ENCODE data around the gene GPR68. TPM values are rescaled to one million over a fixed set of nuclear protein-coding genes. Genes with fewer than 3 reads are reported as not detected.

The GPR68 gene
- total and polyA plus RNA-seq, 2 experiments from 2014 or later: 0.19 to 0.35 TPM

- TF ChIP-seq ZNF462 (CRISPR knock-in tag; IDR thresholded peaks at IDR 0.05) (no peak), ETS1 (IDR thresholded peaks at IDR 0.05) (no peak), EZH2phosphoT487 (IDR thresholded peaks at IDR 0.05; ENCODE audit: unreplicated experiment) (no peak), REST (IDR thresholded peaks at IDR 0.05; ENCODE audit: unreplicated experiment) (no peak), CREB1 (CRISPR knock-in tag; IDR thresholded peaks at IDR 0.05; ENCODE audit: low read depth) (no peak), CTCF (conservative IDR thresholded peaks at IDR 0.05; ENCODE audit: low read depth in 2 of 2) (no peak), STAT1 (IDR thresholded peaks at IDR 0.05; ENCODE audit: unreplicated experiment) (no peak)
These were observed 10.0 kb upstream of the GPR68 start (continued) for GRCh38 chr14:91254461-91254860.

All from GM23338 (cell line).